Colon (tissue), 2 donors: ENCODE results near the gene TMEM44.

ENCODE experiments used
- FAIRE-seq: peaks from 2 replicates; lab custom pipeline; 2012; peaks lifted over from hg19 to GRCh38; lab: Jason Lieb, UNC
- donor health status: control.
- donor health status: control.

Gene TMEM44

GRCh38 chr3:194633349-194634004 lies at the start of gene TMEM44:
Gene TMEM44, minus strand, starts transcription at chr3:194633419. Its CDS starts 204 bp downstream, at chr3:194633215.
- no peak for FAIRE-seq

DNA sequence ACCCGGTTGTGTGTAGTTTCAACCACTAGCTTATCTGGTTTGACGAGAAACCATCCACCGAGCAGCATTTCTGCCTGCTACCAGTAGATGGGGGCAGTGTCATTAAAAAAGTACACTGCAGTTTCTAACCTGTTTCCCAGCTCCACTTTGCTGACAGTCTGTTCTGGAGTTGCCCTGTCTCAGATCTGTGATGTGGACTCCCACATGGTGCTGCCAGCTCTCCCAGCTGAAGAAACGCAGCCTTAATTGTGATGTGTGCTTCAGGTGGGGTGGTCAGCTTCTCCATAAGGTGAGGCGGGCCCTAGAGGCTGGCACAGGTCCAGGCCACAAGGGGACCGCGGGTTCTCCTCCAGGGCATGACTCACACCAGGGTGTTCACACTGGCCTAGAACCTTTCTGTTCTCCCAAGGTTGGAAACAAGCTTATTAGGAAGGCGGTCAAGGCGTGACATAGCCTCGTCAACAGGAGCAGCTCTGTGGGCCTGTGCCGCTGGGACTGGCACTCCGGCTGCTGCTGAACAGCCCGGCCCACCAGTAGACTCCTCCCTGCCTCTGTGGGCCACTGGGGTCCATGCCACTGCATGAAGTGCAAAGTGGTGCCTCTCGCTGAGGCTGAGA lies 49.6 kb upstream of the TMEM44 start:
- FAIRE-seq = no peak

GRCh38 chr3:194682189-194682693 lies 49.0 kb upstream of the TMEM44 start:
- no peak for FAIRE-seq

DNA sequence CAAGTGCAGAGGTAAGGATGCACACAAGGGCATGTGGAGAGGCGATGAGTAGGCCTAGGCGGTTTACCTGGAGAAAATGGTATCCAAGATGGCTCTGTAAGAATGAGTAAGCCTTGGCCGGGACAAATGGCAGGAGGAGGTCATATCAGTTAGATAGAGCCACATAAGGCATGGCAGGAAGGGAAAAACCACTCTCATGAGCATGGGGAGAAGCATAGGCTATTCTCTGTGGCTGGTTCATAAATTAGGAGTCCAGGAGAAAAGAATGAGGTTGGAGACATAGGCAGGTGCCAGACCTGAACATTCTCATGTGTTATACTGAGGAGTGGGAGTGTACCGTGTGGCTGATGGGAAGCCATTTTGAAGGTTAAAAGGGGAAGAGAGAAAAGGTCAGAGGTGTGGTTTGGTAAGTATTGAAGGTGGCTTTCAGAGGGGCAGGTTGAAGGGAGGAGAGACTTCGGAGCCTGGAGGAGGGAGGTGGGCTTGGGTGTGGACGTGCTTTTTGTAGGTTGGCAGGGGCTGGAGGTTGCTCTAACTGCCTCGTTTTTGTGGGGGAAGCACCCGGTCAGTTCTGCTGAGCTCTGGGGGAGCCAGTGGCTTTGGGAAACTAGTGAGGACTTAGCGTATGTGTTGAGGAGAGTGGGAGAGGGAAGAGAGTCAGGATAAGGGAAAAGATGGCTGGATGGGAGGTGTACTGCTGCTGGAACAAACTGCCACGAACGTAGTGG lies 47.8 kb upstream of the TMEM44 start:
- FAIRE-seq = no peak

DNA sequence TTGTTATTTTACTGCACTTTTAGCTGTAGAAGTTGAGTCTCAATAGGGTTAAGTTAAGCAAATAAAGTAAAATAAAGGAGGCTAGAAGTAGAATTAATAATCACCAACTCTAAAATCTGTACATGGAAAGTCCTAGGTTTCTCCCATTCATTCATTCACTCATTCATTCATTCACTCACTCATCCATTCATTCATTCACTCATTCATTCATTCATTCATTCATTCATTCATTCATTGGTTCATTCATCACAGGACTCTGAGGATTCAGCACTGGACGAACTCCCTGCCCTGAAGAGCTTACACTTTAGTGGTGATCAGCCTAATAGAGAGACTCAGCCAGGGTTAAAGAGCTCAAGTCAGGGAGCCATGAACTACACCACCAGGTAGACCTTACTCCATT lies 43.3 kb upstream of the TMEM44 start:
- no peak for FAIRE-seq

- no peak for FAIRE-seq
These were observed 42.5 kb upstream of the TMEM44 start for GRCh38 chr3:194675680-194676079.

DNA sequence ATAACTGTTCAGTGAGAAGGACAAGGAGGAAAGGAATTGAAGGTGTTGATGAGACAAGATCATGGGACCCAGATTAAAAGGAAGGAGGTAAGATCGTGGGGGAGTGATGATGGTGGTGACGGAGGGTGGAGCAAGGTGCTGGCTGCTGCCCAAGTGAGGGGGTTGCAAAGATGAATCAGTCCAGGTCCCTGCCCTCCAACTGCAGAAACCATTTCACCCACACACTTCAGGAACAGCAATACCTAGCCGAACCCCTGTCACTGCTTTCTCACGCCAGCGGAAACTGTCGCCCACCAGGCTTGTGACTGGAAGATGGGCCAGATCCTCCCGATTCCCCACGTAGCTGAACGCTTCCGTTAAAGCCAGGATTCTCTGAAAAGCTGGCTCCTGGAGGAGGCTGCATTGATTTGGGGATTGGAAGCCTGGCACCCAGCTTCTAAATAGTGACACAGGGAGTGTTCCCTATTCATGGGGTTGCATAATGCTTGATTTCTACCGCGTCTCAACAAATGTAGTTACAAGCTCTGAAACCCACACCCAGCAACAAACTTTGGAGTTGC lies 41.9 kb upstream of the TMEM44 start:
- FAIRE-seq = no peak

- no peak for FAIRE-seq
These were observed 40.5 kb upstream of the TMEM44 start for GRCh38 chr3:194673761-194674160.

DNA sequence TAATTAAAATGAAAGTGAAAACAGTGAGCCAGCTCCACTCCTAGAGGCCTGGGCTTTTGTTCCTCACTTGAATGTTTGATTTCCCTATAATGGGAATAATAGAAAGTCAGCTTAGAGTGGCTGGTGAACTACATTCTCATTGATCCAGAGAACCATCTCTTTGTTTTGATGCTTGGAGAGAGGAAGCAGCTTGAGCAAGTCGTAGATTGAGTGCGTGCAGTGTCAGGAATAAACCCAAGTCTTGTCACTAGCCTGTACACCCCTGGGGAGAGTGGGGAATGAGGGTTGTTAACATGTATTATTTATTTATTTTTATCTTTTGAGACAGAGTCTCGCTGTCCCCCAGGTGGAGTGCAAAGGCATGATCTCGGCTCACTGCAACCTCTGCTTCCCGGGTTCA lies 39.7 kb upstream of the TMEM44 start:
- no peak for FAIRE-seq

DNA sequence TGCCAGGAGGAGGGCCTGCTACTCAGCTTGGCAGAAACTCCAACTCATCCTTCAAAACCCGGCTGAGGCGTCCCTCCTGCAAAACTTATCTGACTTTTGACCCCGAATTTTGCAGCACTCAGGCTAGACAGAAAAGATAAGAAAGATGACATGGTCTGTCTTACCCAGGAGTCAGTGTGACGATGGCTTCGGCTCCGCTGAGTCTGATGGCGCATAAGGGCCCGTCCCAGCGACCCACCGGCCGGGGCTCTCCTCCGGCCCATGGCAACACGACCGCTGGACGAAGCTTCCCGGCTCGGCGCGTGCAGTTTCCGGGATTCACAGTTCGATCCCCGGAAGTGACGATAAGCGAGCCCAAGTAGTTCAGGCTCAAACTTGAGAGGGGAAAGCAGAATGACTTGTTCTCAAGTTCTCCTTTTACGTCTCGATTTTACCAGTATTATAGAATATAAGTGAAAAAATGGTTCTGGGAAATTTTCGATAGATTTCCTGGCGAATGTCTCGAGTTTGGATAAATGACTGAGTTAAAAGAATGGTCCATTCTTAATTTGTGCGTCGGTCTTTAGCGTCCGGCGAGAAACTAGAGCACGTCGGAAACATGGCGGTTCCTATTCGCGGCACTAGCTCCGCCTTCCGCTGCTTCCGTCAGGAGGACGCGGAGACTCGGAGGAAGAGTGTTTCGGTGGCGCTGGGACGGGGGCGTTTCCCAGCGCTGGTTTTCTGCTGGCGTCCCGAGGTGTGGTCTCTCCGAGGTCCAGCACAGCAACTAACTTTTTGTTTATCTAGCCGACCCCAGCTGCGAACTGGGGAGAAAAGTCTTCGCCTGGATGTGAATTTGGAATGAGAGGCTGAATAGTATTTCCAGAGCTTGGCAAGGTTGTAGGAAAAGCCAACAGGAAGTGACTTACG lies 38.9 kb upstream of the TMEM44 start, which contains the start of gene LSG1:
Gene LSG1, minus strand, starts transcription at position 292 of the 909 bp plus-strand sequence. Its CDS starts 29 bp downstream, at position 263.
- peak; percentile 31 for FAIRE-seq

DNA sequence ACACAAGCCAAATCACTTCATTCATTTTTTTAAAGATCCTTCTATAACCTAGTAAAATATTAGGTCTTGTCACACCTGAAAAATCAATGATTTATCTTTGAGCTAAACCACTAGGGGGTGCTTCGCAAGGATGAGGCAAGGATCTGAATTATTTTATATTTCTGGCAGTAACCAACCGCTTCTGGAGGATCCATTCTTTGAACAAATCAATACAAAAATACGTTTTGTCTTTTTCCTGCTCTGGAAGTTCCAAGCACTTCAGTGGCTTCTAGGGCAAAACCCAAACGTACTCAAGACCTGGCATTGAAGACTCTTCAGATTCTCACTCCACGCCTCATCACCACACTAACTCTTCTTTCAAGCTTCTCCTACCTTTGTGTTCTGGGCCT lies 38.3 kb upstream of the TMEM44 start:
- FAIRE-seq = no peak

- no peak for FAIRE-seq
These were observed 34.1 kb upstream of the TMEM44 start for GRCh38 chr3:194667363-194667762.

GRCh38 chr3:194664857-194665256 lies 31.6 kb upstream of the TMEM44 start:
- FAIRE-seq = no peak

DNA sequence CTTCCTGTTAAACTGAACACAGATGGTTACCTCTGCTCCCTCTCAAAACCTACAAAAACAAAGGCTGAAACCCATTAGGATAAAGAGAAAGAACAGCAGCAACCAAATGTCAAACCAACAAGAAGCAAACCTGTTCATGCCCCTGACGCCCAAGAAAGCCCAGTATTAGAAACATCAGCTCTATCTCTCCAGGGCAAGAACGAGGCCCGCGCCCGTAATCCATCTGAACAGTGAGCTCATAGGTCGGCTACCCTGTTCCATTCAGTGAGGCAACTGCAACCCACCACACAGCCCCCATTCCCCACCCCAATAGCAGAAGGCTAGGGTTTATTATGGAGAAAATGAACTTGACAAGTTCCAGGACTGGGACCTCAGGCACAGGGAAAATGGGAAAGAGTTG lies 28.7 kb upstream of the TMEM44 start:
- FAIRE-seq = no peak

DNA sequence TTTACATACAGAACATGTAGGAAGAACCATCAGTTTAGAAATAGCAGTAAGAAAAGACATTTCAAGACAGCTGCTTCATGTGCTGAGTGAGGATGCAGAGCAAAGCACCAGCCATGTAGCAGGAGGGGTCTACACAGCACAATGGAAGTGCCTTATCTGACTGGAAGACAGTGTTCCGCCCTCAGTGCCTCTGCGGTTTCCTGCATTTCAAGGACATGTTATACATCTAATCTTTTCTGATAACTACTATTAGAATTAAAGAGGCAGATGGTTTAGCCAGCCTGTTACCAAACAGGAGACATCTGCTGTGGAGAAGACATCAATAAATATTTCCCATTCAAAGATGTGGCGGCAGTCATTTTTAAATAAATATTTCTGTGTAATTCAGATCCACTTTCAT lies 28.2 kb upstream of the TMEM44 start:
- FAIRE-seq = no peak

- FAIRE-seq = no peak
These were observed 26.6 kb upstream of the TMEM44 start for GRCh38 chr3:194659778-194660177.

DNA sequence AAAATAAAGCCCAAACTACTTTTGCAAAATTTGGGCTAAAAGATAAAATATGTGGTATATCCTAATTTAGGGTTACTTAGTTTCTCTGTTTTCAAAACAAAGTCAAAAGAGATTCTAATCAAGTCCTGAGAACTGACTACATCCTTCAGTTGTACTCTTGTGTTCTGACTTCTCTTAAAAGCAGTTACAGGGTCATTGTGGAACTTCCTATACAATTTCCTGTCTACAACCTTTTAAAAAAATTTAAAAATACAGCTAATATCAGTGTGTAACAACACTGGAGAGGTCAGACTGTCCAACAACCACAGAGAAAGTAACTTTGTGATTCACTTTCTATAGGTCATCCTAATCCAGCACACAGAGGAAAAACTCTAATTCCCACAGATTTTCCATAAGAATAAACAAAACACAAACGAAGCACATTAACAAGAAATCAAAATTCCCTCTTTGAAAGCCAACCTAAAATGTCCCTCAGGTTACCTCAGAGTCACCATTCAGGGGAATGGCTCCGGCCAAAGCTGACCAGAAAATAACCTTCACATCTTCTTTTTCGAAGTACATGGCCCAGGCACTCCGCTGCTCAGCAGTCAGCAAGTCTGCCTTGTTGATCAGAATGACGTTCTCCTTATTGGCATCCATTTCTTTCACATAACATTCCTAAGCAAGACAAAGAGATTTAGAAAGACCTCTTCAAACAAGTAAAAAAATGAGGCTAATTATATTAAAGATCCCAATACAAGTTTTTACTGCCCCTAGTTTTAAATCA lies 25.4 kb upstream of the TMEM44 start:
- FAIRE-seq = no peak

DNA sequence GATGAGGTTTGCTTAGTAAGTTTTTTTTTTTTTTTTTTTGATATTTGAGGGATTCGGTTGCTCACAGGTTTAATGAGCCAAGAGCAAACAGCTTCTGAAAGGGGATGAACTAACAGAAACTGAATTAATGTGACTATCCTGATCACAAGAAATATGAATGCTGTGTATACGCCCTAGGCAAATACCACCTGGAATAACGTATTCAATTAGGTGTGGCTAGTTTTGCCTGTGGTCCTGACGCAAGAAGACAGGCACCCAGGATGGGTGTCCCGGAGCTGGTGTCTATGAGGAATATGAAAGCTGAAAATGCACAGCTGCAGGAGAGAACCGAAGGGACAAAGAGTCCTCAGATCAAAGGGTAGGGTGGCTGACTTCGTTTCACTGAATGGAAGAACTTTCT lies 24.2 kb upstream of the TMEM44 start:
- FAIRE-seq = no peak

GRCh38 chr3:194654443-194654842 lies 21.2 kb upstream of the TMEM44 start:
- no peak for FAIRE-seq

DNA sequence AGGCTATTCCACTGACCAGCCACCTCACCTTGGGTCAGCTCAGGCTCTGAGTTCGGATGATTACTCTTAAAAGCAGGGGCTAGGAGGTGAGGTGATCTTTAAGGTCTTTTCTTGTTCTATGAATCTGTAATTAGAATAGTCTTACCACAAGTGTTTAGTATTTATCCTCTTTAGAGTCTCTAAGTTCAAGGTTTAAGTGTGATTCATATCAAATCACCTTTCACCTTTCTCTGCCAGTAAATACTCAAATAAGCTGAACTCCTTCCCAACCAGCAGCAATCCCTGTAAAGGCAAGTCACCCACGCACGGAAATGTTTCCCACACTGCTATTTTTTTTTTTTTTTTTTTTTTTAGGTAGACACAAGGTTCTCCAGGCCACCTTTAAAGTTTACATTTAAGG lies 14.5 kb upstream of the TMEM44 start:
- FAIRE-seq = no peak

GRCh38 chr3:194642769-194643168 lies 9.6 kb upstream of the TMEM44 start:
- FAIRE-seq = no peak
